A549 (cell line): ENCODE data around the gene CUL4A. TPM values are rescaled to one million over a fixed set of nuclear protein-coding genes. Genes with fewer than 3 reads are reported as not detected.

Experiments used
- BHLHE40 ChIP-seq: IDR thresholded peaks from 2 replicates; pipeline ENCODE4 v1.6.1; 2012; ENCODE audit warnings: low read depth, low read length, inconsistent platforms
- CBX2 ChIP-seq: fragments of 200-600 bp; sonication (generic); IDR thresholded peaks from 2 replicates; pipeline ENCODE4 v1.6.1; 2016; ENCODE audit warnings: low read depth, mild to moderate bottlenecking, borderline replicate concordance
- CBX8 ChIP-seq: fragments of 200-600 bp; sonication (generic); IDR thresholded peaks from 2 replicates; pipeline ENCODE4 v1.6.1; 2016
- CEBPB ChIP-seq, 2 experiments: fragments of >200 bp in 1 of 2; sonication (Bioruptor Twin) in 1 of 2; formaldehyde crosslinking in 1 of 2; IDR thresholded peaks; 2 replicates each; pipeline ENCODE4 v1.6.1; 2012 to 2016
- CHD2 ChIP-seq: fragments of 150-350 bp; IDR thresholded peaks from 2 replicates; pipeline ENCODE4 v1.6.1; 2014; ENCODE audit warnings: low read length; ENCODE audit not compliant: partially characterized antibody
- EHF ChIP-seq: fragments of 250-450 bp; sonication (Bioruptor Pico); IDR thresholded peaks from 2 replicates; pipeline ENCODE4 v1.5.0; 2020; ENCODE audit warnings: mild to moderate bottlenecking
- ESRRA ChIP-seq: fragments of 150-350 bp; IDR thresholded peaks from 2 replicates; pipeline ENCODE4 v1.6.1; 2014; ENCODE audit warnings: mild to moderate bottlenecking, low read length, borderline replicate concordance
- FOSB ChIP-seq: fragments of 250-450 bp; sonication (Bioruptor Pico); IDR thresholded peaks from 2 replicates; pipeline ENCODE4 v1.5.0; 2020; ENCODE audit warnings: mild to moderate bottlenecking, moderate library complexity
- FOXS1 ChIP-seq: fragments of 250-450 bp; sonication (Bioruptor Pico); IDR thresholded peaks from 2 replicates; pipeline ENCODE4 v1.5.0; 2020; ENCODE audit warnings: mild to moderate bottlenecking, moderate library complexity
- GATA3 ChIP-seq: IDR thresholded peaks from 2 replicates; pipeline ENCODE4 v1.6.1; 2012; ENCODE audit warnings: borderline replicate concordance
- HOXB13 ChIP-seq: fragments of 250-450 bp; sonication (Bioruptor Pico); IDR thresholded peaks from 2 replicates; pipeline ENCODE4 v1.5.0; 2020; ENCODE audit warnings: low read depth, mild to moderate bottlenecking, moderate library complexity
- HOXB5 ChIP-seq: fragments of 250-450 bp; sonication (Bioruptor Pico); IDR thresholded peaks from 2 replicates; pipeline ENCODE4 v1.5.0; 2020; ENCODE audit warnings: mild to moderate bottlenecking, moderate library complexity
- JUN ChIP-seq, 2 experiments: fragments of >200 bp; sonication (Bioruptor Twin); formaldehyde crosslinking; IDR thresholded peaks; 2 replicates in 1 of 2; 3 replicates in 1 of 2; pipeline ENCODE4 v1.6.1; 2016 to 2017
- JUNB ChIP-seq: fragments of >200 bp; sonication (Bioruptor Twin); formaldehyde crosslinking; IDR thresholded peaks from 2 replicates; pipeline ENCODE4 v1.6.1; 2016
- MAFK ChIP-seq: fragments of 450-650 bp; IDR thresholded peaks from 2 replicates; pipeline ENCODE4 v1.6.1; 2014; ENCODE audit not compliant: partially characterized antibody
- MAZ ChIP-seq: fragments of 150-350 bp; IDR thresholded peaks from 2 replicates; pipeline ENCODE4 v1.6.1; 2014; ENCODE audit warnings: antibody characterized with exemption, low read depth, low read length, borderline replicate concordance
- NFE2L2 ChIP-seq: fragments of 150-350 bp; conservative IDR thresholded peaks from 2 replicates; pipeline ENCODE4 v1.6.1; 2014; ENCODE audit warnings: low read length
- NPAS2 ChIP-seq: fragments of 250-450 bp; sonication (Bioruptor Pico); IDR thresholded peaks from 2 replicates; pipeline ENCODE4 v1.8.0; 2022; ENCODE audit warnings: mild to moderate bottlenecking, moderate library complexity, borderline replicate concordance
- NR3C1 ChIP-seq: fragments of >200 bp; sonication (Bioruptor Twin); formaldehyde crosslinking; IDR thresholded peaks from 3 replicates; pipeline ENCODE4 v1.6.1; 2017
- PHF8 ChIP-seq: fragments of 200-600 bp; sonication (generic); IDR thresholded peaks from 2 replicates; pipeline ENCODE4 v1.6.1; 2016; ENCODE audit warnings: low read depth, mild to moderate bottlenecking, antibody characterized with exemption, moderate library complexity, borderline replicate concordance
- POLR2AphosphoS2 ChIP-seq: conservative IDR thresholded peaks from 2 replicates; pipeline ENCODE4 v1.6.1; 2012; ENCODE audit warnings: low read length, improper control_type of control experiment, inconsistent platforms
- RARB ChIP-seq: fragments of 250-450 bp; sonication (Bioruptor Pico); IDR thresholded peaks from 2 replicates; pipeline ENCODE4 v1.8.0; 2021; ENCODE audit warnings: mild to moderate bottlenecking, moderate library complexity
- RCOR1 ChIP-seq: fragments of 150-350 bp; IDR thresholded peaks from 2 replicates; pipeline ENCODE4 v1.6.1; 2014; ENCODE audit warnings: antibody characterized with exemption, low read length, low read depth
- RFX5 ChIP-seq: fragments of 450-650 bp; IDR thresholded peaks from 2 replicates; pipeline ENCODE4 v1.7.1; 2014; ENCODE audit warnings: antibody characterized with exemption, mild to moderate bottlenecking, moderate library complexity
- RNF2 ChIP-seq: fragments of 200-600 bp; sonication (generic); IDR thresholded peaks from 2 replicates; pipeline ENCODE4 v1.6.1; 2016; ENCODE audit warnings: low read depth, mild to moderate bottlenecking, antibody characterized with exemption, moderate library complexity, borderline replicate concordance
- SREBF2 ChIP-seq: fragments of 450-650 bp; IDR thresholded peaks from 2 replicates; pipeline ENCODE4 v1.6.1; 2014; ENCODE audit warnings: mild to moderate bottlenecking, moderate library complexity
- TFCP2L1 ChIP-seq: fragments of 250-450 bp; sonication (Bioruptor Pico); IDR thresholded peaks from 2 replicates; pipeline ENCODE4 v1.5.0; 2021; ENCODE audit warnings: mild to moderate bottlenecking
- TP53 ChIP-seq: fragments of 250-450 bp; sonication (Bioruptor Pico); IDR thresholded peaks from 2 replicates; pipeline ENCODE4 v1.5.0; 2021; ENCODE audit warnings: mild to moderate bottlenecking, moderate library complexity
- ZFP36 ChIP-seq: fragments of 450-650 bp; IDR thresholded peaks from 2 replicates; pipeline ENCODE4 v1.6.1; 2014; ENCODE audit warnings: borderline replicate concordance; ENCODE audit not compliant: partially characterized antibody
- ZNF302 ChIP-seq: fragments of 250-450 bp; sonication (Bioruptor Pico); IDR thresholded peaks from 2 replicates; pipeline ENCODE4 v1.9.0; 2021; ENCODE audit warnings: inconsistent platforms, mild to moderate bottlenecking, moderate library complexity
- polyA plus RNA-seq, 4 experiments: library from polyadenylated mRNA; depleted of rRNA in 3 of 4; stranded (reverse); fragments of >200 nt; fragmentation: RNase III in 1 of 4; extraction: RNeasy Plus Mini Kit Qiagen cat#74134 plus additional on column Dnase treatment in 1 of 4; gene quantifications; 2 replicates in 3 of 4; 3 replicates in 1 of 4; pipeline ENCODE4 v1.2.3, GENCODE V29; 2011 to 2017
- TF ChIP-seq, protein P1 (sequence below): IDR thresholded peaks from 2 replicates; pipeline ENCODE4 v1.6.1; 2012
- TF ChIP-seq, protein P2 (sequence below): IDR thresholded peaks from 2 replicates; pipeline ENCODE4 v1.6.1; 2012; ENCODE audit warnings: low read depth, borderline replicate concordance
- TF ChIP-seq, protein P3 (sequence below): fragments of 150-350 bp; IDR thresholded peaks from 2 replicates; pipeline ENCODE4 v1.6.1; 2014; ENCODE audit warnings: low read depth, mild to moderate bottlenecking, low read length
- TF ChIP-seq, protein P4 (sequence below): fragments of >200 bp; sonication (Bioruptor Twin); formaldehyde crosslinking; IDR thresholded peaks from 3 replicates; pipeline ENCODE4 v1.5.1; 2016
- TF ChIP-seq, protein P5 (sequence below): IDR thresholded peaks from 2 replicates; pipeline ENCODE4 v1.6.1; 2012
- TF ChIP-seq, protein P6 (sequence below): fragments of >200 bp; sonication (Bioruptor Twin); formaldehyde crosslinking; IDR thresholded peaks from 3 replicates; pipeline ENCODE4 v1.6.1; 2016
- TF ChIP-seq, protein P7 (sequence below): fragments of >200 bp; sonication (Bioruptor Twin); formaldehyde crosslinking; IDR thresholded peaks from 2 replicates; pipeline ENCODE4 v1.6.1; 2016

Gene CUL4A
- polyA plus RNA-seq, 2 of the 4 experiments (the other 2 are of a cell fraction): 49.6 to 55.4 TPM

DNA sequence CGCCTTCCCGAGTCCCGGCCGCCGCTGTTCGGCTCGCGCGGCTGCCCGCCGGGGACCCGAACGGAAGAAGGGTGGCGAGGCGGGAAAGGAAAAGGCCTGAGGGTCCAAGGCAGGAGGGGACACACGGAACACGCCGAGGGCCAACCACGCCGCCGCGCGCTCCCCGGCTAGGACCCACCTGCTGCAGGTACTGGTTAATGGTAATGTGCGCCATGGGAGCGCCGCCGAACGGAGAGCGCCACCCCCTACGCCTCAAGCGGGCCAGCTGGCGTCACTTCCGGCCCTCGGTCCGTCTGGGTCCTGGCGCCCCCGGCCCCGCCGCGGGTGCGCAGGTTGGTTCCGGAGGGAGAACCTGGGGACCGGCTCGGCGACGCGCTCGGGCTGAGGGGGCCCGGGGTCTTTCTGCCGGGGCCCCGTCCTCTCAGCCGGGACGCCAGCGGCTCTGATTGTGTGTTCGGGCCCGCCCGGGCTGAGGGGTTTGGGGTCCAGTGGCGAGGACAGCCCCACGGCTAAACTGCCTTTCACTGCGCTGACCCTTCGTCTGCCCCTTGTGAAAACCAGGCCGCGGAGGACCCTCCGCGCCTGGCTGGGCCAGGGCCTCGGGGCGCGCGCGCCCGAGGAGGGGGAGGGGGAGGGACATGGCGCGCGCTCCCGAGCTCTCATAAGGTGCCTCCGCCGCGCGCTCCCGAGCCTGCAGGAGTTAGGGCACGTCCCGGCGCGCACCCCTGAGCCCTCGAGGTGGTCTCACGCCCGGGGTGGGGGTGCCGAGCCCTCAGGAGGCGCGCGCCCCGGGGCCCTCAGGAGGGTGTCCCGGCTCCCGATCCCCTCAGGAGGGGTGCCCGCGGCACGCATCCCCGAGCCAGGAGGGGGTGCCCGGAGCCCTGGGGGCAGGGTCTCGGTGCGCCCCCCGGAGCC is 735 bp upstream of the CUL4A start, which contains the start of gene PCID2 (continued):
- TF ChIP-seq JUN (IDR thresholded peaks at IDR 0.05) (peak; percentile 82 to 88; a peak in 3 of 5 replicates), RARB (no peak), ESRRA (no peak), RFX5 (no peak), TP53 (no peak), FOXS1 (no peak), RCOR1 (no peak), BHLHE40 (no peak), HOXB5 (CRISPR knock-in tag) (0 out of 2 replicates have a peak, but pooled peaks have one; percentile 54), POLR2AphosphoS2 (no peak), NR3C1 (no peak), HOXB13 (CRISPR knock-in tag) (peak; percentile 42; the same call in 1 of the 2 replicates), ZNF302 (CRISPR knock-in tag) (no peak), CBX2 (no peak), CEBPB (IDR thresholded peaks at IDR 0.05) (no peak), MAZ (0 out of 2 replicates have a peak, but pooled peaks have one; percentile 42), NPAS2 (CRISPR knock-in tag) (no peak), RNF2 (no peak), GATA3 (peak; percentile 48; the same call in 1 of the 2 replicates), CBX8 (no peak), JUNB (no peak), ZFP36 (no peak), FOSB (CRISPR knock-in tag) (no peak), NFE2L2 (no peak), TFCP2L1 (CRISPR knock-in tag) (no peak), SREBF2 (no peak), CHD2 (no peak), EHF (CRISPR knock-in tag) (no peak), PHF8 (peak; percentile 63), MAFK (no peak)
- TF ChIP-seq, protein P1, sequence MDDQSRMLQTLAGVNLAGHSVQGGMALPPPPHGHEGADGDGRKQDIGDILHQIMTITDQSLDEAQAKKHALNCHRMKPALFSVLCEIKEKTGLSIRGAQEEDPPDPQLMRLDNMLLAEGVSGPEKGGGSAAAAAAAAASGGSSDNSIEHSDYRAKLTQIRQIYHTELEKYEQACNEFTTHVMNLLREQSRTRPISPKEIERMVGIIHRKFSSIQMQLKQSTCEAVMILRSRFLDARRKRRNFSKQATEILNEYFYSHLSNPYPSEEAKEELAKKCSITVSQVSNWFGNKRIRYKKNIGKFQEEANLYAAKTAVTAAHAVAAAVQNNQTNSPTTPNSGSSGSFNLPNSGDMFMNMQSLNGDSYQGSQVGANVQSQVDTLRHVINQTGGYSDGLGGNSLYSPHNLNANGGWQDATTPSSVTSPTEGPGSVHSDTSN: peak; percentile 48; the same call in 1 of the 2 replicates
- TF ChIP-seq, protein P2, sequence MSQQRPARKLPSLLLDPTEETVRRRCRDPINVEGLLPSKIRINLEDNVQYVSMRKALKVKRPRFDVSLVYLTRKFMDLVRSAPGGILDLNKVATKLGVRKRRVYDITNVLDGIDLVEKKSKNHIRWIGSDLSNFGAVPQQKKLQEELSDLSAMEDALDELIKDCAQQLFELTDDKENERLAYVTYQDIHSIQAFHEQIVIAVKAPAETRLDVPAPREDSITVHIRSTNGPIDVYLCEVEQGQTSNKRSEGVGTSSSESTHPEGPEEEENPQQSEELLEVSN: peak; percentile 61; the same call in 1 of the 2 replicates
- TF ChIP-seq, protein P3, sequence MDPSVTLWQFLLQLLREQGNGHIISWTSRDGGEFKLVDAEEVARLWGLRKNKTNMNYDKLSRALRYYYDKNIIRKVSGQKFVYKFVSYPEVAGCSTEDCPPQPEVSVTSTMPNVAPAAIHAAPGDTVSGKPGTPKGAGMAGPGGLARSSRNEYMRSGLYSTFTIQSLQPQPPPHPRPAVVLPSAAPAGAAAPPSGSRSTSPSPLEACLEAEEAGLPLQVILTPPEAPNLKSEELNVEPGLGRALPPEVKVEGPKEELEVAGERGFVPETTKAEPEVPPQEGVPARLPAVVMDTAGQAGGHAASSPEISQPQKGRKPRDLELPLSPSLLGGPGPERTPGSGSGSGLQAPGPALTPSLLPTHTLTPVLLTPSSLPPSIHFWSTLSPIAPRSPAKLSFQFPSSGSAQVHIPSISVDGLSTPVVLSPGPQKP: no peak
- TF ChIP-seq, protein P4, sequence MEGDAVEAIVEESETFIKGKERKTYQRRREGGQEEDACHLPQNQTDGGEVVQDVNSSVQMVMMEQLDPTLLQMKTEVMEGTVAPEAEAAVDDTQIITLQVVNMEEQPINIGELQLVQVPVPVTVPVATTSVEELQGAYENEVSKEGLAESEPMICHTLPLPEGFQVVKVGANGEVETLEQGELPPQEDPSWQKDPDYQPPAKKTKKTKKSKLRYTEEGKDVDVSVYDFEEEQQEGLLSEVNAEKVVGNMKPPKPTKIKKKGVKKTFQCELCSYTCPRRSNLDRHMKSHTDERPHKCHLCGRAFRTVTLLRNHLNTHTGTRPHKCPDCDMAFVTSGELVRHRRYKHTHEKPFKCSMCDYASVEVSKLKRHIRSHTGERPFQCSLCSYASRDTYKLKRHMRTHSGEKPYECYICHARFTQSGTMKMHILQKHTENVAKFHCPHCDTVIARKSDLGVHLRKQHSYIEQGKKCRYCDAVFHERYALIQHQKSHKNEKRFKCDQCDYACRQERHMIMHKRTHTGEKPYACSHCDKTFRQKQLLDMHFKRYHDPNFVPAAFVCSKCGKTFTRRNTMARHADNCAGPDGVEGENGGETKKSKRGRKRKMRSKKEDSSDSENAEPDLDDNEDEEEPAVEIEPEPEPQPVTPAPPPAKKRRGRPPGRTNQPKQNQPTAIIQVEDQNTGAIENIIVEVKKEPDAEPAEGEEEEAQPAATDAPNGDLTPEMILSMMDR: no peak
- TF ChIP-seq, protein P5, sequence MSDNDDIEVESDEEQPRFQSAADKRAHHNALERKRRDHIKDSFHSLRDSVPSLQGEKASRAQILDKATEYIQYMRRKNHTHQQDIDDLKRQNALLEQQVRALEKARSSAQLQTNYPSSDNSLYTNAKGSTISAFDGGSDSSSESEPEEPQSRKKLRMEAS: peak; percentile 87
- TF ChIP-seq, protein P6, sequence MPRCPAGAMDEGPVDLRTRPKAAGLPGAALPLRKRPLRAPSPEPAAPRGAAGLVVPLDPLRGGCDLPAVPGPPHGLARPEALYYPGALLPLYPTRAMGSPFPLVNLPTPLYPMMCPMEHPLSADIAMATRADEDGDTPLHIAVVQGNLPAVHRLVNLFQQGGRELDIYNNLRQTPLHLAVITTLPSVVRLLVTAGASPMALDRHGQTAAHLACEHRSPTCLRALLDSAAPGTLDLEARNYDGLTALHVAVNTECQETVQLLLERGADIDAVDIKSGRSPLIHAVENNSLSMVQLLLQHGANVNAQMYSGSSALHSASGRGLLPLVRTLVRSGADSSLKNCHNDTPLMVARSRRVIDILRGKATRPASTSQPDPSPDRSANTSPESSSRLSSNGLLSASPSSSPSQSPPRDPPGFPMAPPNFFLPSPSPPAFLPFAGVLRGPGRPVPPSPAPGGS: peak; percentile 29; the same call in 1 of the 3 replicates
- TF ChIP-seq, protein P7, sequence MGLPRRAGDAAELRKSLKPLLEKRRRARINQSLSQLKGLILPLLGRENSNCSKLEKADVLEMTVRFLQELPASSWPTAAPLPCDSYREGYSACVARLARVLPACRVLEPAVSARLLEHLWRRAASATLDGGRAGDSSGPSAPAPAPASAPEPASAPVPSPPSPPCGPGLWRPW: no peak
